Measurements from ENCODE around the gene LCLAT1.

LCLAT1 gene

GRCh38 chr2:30527411-30527810, 80.4 kb downstream of the LCLAT1 start:
- no peak for DNase-seq

- no peak for DNase-seq
These were observed 80.8 kb downstream of the LCLAT1 start for GRCh38 chr2:30527859-30528258.

GRCh38 chr2:30530346-30530745, 83.3 kb downstream of the LCLAT1 start:
- no peak for DNase-seq

GRCh38 chr2:30541680-30542079, 94.6 kb downstream of the LCLAT1 start:
- no peak for DNase-seq

- no peak for DNase-seq
These were observed 98.8 kb downstream of the LCLAT1 start for GRCh38 chr2:30545875-30546274.

GRCh38 chr2:30548386-30548785, 101.3 kb downstream of the LCLAT1 start:
- no peak for DNase-seq

GRCh38 chr2:30549096-30549495, 102.0 kb downstream of the LCLAT1 start:
- DNase-seq, result no peak

GRCh38 chr2:30559544-30560275, 112.7 kb downstream of the LCLAT1 start:
- no peak for DNase-seq

GRCh38 chr2:30561349-30561748, 114.3 kb downstream of the LCLAT1 start:
- no peak for DNase-seq

- DNase-seq, result no peak
These were observed 118.9 kb downstream of the LCLAT1 start for GRCh38 chr2:30565851-30566358.

GRCh38 chr2:30566631-30567030, 119.6 kb downstream of the LCLAT1 start:
- no peak for DNase-seq

- DNase-seq, result no peak
These were observed 120.3 kb downstream of the LCLAT1 start for GRCh38 chr2:30567317-30567716.

GRCh38 chr2:30569946-30570345, 122.9 kb downstream of the LCLAT1 start:
- DNase-seq, result no peak

GRCh38 chr2:30577151-30577550, 130.1 kb downstream of the LCLAT1 start:
- DNase-seq, result no peak

GRCh38 chr2:30580391-30580790, 133.3 kb downstream of the LCLAT1 start:
- no peak for DNase-seq

- DNase-seq, result no peak
These were observed 135.5 kb downstream of the LCLAT1 start for GRCh38 chr2:30582521-30582920.

GRCh38 chr2:30583204-30583749, 136.2 kb downstream of the LCLAT1 start:
- DNase-seq, result no peak

- no peak for DNase-seq
These were observed 137.1 kb downstream of the LCLAT1 start for GRCh38 chr2:30584116-30584515.

- no peak for DNase-seq
These were observed 141.9 kb downstream of the LCLAT1 start for GRCh38 chr2:30588994-30589393.

- no peak for DNase-seq
These were observed 143.4 kb downstream of the LCLAT1 start for GRCh38 chr2:30590407-30590806.

- DNase-seq, result no peak
These were observed 144.1 kb downstream of the LCLAT1 start for GRCh38 chr2:30591186-30591585.

GRCh38 chr2:30601375-30601774, 154.3 kb downstream of the LCLAT1 start:
- no peak for DNase-seq

- DNase-seq, result no peak
These were observed 158.2 kb downstream of the LCLAT1 start for GRCh38 chr2:30605197-30605596.

- DNase-seq, result no peak
These were observed 161.6 kb downstream of the LCLAT1 start for GRCh38 chr2:30608643-30609042.

GRCh38 chr2:30611583-30611982, 164.5 kb downstream of the LCLAT1 start:
- DNase-seq, result no peak

All from CD4-positive, alpha-beta T cell treated with Interleukin-10 for 1 hour (primary cell).